CD4-positive, alpha-beta T cell treated with Interleukin-21 for 1 hour (primary cell): ENCODE data around the gene IRX6.

ENCODE experiments used
- DNase-seq: peaks from one replicate; pipeline ENCODE4 v3.0.0-alpha.2; 2020

Gene IRX6

DNA sequence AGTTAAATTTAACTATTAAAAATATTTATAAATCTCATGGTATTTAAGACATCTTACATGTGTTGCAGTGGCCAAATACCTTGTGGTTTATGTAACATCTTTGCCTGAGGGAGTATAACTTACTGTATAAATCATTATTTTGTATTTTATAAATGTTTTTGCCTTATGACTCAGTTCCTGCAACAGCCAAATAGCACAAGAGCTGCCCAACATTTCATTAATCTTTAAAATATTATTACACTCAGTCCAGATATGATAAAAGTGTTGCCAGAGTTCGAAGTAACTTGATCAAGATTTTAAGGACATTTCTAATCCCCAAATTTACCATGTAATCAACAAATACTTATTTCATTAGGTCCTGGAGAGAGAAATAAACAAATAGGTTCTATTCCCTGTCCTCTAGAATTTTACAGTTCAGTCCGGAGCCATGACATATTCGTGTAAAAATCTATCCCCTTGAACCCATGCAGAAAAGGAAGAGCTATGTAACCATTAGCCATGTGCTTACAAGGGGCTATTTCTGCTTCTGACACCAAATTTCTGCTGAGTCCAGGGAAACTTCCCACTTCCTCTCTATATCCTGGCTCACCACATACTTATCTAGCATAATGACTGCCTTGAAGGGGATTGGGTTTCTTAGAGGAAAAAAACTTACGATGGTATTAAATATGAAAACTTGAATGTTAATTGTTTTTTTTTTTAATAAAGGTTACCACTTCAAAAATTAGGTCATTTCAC, 44.0 kb downstream of the IRX6 start:
- no peak for DNase-seq

DNA sequence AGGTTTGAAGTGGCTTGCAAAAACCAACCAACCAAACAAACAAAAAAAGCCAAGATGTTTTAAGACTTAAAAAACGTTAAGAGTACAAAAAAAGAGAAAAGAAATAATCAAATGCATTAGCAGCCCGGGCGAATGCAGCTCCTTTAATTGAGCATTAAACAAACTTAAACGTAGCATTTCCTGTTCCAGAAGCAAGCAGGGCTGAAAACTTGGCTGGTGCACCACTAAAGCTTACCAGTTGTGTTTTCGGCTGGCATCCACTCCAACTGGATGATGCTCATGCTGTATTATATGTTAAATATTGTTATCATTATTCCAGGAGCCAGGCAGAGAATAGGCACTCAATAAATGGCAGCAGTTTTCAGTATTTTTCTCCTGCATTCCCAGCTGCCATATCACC, 45.1 kb downstream of the IRX6 start:
- no peak for DNase-seq

DNA sequence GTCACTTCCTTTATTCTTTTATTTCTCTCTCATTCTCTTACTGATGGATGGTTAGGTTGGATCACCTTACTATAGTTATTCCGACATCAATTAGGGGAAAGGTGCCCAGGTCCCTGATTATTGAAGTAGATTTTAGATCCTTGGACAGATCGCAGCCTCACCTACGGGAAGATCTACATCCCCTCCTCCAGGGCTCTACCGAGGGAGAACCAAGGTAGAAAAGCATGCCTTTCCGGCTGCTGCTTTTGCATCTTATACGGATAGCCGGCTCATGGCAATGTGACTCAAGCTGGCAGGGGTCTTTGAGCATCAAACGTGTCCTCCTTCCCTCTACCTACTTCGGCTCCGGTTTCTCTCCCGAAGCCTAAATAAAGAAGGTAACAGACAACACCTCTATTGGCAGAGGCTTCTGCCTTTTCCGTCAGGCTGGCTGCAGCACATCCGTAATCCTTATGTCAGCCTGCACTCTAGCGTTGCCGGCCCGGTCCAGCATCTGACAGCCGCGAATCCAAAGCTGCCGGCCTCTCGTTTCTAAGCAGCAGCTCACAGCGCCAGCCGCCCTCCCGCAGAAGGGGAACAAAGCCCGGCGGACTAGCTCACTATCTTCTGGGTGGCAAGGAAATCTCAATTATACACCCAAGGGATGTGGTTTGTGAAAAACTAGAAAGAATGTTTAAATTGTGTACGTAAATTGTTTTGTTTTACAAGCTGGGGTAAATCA, 46.9 kb downstream of the IRX6 start:
- no peak for DNase-seq

DNA sequence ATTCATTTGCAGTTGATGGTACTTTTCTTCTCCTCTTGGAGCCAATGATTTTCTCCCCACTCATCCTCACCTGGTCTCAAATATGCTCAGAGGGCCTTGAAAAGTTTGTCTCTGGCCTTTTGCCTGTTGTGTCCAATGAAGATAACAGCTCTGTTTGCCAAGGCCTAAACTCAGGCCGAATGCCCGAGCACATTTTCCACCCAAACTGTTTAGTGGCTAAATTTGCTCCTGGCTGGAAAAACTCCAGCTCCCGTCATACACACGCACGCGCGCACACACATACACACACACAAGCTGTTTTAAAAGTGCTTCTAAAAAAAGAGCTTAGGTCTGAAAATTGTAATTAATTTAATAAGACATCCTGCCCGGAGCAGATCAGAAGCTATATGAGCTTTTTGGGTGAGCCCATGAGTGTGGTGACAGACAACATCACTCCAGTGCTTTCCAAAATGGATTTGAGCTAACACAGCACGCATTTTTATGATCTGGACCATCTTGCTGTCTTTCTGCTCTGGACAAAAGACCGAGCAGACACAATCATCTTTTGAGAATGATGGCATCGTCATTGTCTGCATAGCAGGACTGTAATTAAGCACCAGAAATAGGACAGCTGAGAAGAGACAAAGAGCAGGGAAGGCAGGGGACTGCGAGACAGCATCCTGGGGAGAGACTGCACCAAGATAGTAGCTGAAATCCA, 48.9 kb downstream of the IRX6 start:
- no peak for DNase-seq

DNA sequence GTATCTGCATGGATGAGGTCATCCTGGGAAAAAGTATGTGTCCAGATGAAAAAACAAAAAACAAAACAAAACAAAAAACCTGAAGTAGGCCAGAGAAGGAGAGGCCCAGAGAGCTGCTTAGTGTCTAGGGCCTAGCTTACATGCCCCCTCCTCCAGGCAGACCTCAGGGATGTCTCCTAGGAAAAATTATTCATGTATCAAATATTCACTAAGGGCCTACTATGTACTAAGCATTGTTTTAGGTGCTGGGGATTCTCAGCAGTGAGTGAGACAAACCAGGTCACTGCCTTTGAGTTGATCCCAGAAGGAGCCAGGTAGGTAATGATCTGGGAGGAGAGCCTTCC, 49.5 kb downstream of the IRX6 start:
- DNase-seq = no peak

DNA sequence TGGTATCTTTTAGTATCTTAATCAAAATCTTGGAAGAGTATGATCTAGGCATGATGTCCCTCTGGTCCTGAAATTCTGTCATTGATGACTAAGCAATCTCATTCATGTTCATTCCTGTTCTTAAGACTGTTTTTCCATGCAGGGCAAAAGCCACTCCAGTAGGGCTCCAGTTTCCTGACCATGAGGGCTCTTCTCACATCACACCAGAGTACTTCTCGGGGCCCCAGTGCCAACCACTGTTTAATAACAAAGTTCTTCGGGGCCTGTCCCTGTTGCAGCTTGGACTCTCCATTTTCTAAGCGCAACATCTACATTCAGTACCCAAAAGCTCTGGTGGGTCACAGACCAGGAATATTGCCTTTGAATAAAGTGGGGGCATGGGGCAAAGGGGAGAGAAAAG, 52.0 kb downstream of the IRX6 start:
- DNase-seq = no peak

DNA sequence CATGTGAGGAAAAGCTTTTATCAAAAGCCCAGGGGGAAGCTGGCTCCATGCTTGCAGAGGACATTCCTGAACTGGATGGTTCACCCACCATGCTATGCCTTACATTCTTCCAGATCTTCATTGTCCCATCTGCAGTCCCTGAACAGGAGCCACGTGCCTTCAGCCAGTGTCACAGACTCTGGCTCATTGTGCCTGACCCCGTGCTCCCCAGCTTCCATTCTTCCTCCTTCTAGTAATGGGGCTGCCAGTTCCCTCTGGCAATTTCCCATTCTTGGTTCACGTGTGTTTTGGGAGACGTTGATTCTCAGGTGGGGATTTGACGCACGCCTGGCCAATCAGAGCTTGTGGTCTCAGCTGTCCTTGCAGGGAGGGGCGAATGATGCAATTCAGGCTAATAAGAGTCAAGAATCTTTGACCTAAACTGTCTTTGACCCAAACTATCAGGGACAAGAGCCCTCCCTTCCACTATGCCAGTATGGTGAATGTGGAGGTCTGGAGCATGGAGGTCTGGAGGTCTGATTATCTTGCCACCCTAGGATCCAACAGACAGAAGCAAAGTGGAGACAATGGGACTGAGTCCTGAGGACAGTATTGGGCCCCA, 52.7 kb downstream of the IRX6 start:
- no peak for DNase-seq

DNA sequence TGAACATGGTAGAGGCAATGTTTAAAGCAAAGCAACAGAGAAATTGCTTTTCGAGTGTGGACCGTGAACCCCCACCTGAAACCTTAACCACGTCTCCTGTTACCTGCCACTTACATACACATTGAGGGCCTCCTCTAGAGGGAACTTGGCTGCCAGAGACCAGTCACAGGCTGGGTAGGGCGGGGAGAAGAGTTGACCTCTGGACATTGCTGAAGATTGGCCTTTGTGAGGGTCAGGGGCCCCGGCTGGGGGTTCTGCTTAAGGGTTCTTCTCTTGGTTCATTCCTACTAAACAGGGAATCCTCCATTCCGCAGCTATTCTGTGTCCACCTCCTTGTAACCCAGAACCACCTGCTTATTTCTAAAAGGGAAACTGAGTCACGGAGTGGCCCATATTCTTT, 53.8 kb downstream of the IRX6 start:
- DNase-seq = no peak

DNA sequence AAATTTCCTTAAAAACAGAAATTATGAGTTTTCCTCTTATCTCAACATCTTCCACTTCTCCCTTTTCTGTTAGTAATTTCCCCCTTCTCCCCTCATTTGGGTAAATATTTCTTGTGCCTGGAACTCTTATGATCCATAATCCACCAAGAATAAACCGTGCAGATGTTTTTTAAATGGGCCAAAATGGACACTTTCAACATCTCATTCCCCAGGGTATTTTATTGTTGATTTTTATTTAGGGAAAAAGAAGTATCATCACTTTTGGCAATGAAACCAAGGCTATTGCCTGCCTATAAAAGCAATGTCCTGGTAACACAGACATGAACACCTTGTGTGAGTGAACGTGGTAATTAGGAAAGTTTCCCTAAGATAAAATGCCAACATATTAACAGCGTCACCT, 54.6 kb downstream of the IRX6 start:
- no peak for DNase-seq

DNA sequence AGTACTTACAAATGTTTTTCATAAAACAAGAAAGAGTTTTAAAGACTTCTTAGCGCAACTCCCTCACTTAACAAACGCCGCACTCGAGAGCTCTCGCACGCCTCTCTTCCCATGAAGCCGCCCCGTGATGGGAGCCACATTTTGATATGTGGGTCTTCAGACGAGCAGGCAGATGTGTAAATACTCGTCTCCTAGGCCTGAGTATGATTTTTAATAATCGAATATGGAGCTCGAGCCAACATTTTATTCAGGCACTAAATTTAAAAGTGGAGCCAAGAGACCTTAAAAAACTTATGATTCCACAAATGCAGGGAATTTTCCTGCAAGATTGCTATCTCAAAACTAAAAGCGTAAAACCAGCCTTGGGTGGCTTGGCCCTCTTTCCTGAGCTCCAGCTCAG, 55.4 kb downstream of the IRX6 start:
- no peak for DNase-seq

DNA sequence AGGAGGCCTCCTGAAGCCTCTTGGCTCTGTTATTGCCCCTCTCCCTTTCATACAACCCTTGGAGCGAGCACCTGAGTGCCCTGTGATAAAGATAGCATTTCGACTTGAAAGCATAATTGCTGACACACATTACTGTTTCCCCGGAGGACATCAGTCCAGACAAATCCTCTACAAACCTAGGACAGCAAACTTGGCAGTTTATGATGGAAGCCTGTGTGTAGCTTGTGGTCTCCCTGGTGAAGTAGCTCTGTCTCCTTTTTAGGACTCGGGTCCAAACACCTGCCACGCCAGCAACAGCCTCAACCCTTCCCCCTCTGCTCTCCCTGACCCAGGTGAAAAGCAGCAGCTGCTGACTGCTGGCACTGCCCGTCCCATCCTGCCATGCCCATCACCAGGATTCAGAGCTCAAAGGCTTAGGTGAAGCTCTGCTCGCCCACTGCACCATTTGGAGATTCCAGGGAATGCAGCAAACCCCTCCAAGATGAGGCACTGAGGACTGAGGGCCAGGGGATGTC, 55.9 kb downstream of the IRX6 start:
- DNase-seq = no peak
